CD4-positive, alpha-beta T cell treated with Interleukin-6 at 100 ng/mL for 8 hours (primary cell): ENCODE results near the gene GZF1.
"Not testable (repeated sequence)": the region's sequence is repeated elsewhere in the genome, so short reads cannot be mapped to it uniquely, and the experiment has no call there.

Experiments used
- DNase-seq: peaks from one replicate; pipeline ENCODE4 v3.0.0-alpha.2; 2020; ENCODE audit warnings: mixed read lengths, low spot score

Gene GZF1

GRCh38 chr20:23347791-23348190 is 14.2 kb upstream of the GZF1 start:
- DNase-seq, result no peak

GRCh38 chr20:23348510-23348909 is 13.5 kb upstream of the GZF1 start:
- not testable (repeated sequence) for DNase-seq

GRCh38 chr20:23349338-23350195 is 12.4 kb upstream of the GZF1 start:
- DNase-seq, result peak; percentile 76

- peak; percentile 94 for DNase-seq
Observed at GRCh38 chr20:23350196-23350903, 11.6 kb upstream of the GZF1 start, which contains the start of gene NXT1. Gene NXT1, plus strand, starts transcription at chr20:23350791. Its CDS starts 3,251 bp downstream, at chr20:23354042.

GRCh38 chr20:23350904-23351838 is 10.8 kb upstream of the GZF1 start:
- DNase-seq, result peak; percentile 45

- DNase-seq, result no peak
Observed at GRCh38 chr20:23356203-23356602, 5.8 kb upstream of the GZF1 start.

GRCh38 chr20:23357767-23358562 is 4.0 kb upstream of the GZF1 start:
- DNase-seq, result peak; percentile 100

GRCh38 chr20:23358563-23358906 is 3.4 kb upstream of the GZF1 start:
- no peak for DNase-seq

- DNase-seq, result no peak
Observed at GRCh38 chr20:23358923-23359593, 2.9 kb upstream of the GZF1 start.

GRCh38 chr20:23360531-23360930 is 1.5 kb upstream of the GZF1 start:
- no peak for DNase-seq

- no peak for DNase-seq
Observed at GRCh38 chr20:23361119-23361475, 885 bp upstream of the GZF1 start.

- DNase-seq, result peak; percentile 15
Observed at GRCh38 chr20:23362392-23363256, 642 bp downstream of the GZF1 start.

GRCh38 chr20:23363257-23363649 is 1.3 kb downstream of the GZF1 start:
- DNase-seq, result no peak

GRCh38 chr20:23365390-23366165 is 3.6 kb downstream of the GZF1 start:
- no peak for DNase-seq

GRCh38 chr20:23366384-23366783 is 4.4 kb downstream of the GZF1 start:
- no peak for DNase-seq

- DNase-seq, result no peak
Observed at GRCh38 chr20:23367770-23368169, 5.8 kb downstream of the GZF1 start.

GRCh38 chr20:23368316-23369071 is 6.5 kb downstream of the GZF1 start:
- DNase-seq, result no peak

- DNase-seq, result no peak
Observed at GRCh38 chr20:23369072-23369823, 7.3 kb downstream of the GZF1 start.
